HepG2 (cell line): Measurements from ENCODE around the gene ATP7B. TPM values are rescaled to one million over a fixed set of nuclear protein-coding genes. Genes with fewer than 3 reads are reported as not detected.

Experiments used
- GATAD2A ChIP-seq: IDR thresholded peaks from 2 replicates; pipeline ENCODE4 v1.6.1; 2016
- GPN1 ChIP-seq: sonication (generic); formaldehyde crosslinking; IDR thresholded peaks from 2 replicates; pipeline ENCODE4 v1.5.1; 2020; ENCODE audit warnings: missing genetic modification reagents, borderline replicate concordance
- GTF2F1 ChIP-seq: fragments of 150-350 bp; IDR thresholded peaks from 2 replicates; pipeline ENCODE4 v1.6.1; 2014; ENCODE audit warnings: low read length
- HMGA1 ChIP-seq: sonication (generic); formaldehyde crosslinking; conservative IDR thresholded peaks from 2 replicates; pipeline ENCODE4 v1.4.0; 2020; ENCODE audit warnings: missing genetic modification reagents
- KLF6 ChIP-seq: IDR thresholded peaks from 2 replicates; pipeline ENCODE4 v1.8.0; 2016; ENCODE audit warnings: missing biosample characterization, missing genetic modification reagents
- MTA3 ChIP-seq: sonication (generic); formaldehyde crosslinking; IDR thresholded peaks from 2 replicates; pipeline ENCODE4 v1.4.0; 2020; ENCODE audit warnings: missing genetic modification reagents
- NFRKB ChIP-seq: fragments of 450-650 bp; IDR thresholded peaks from 2 replicates; pipeline ENCODE4 v1.6.1; 2017
- NR2F2 ChIP-seq: IDR thresholded peaks from 2 replicates; pipeline ENCODE4 v1.6.1; 2012; ENCODE audit warnings: low read depth, inconsistent platforms, borderline replicate concordance
- SIN3B ChIP-seq: fragments of 150-350 bp; IDR thresholded peaks from 2 replicates; pipeline ENCODE4 v1.6.1; 2014; ENCODE audit warnings: low read length
- ZBTB8A ChIP-seq: sonication (generic); formaldehyde crosslinking; IDR thresholded peaks from 2 replicates; pipeline ENCODE4 v1.4.0; 2020; ENCODE audit warnings: mild to moderate bottlenecking, low read depth, missing genetic modification reagents, borderline replicate concordance
- ZNF224 ChIP-seq: sonication (generic); formaldehyde crosslinking; IDR thresholded peaks from 2 replicates; pipeline ENCODE4 v1.5.0; 2020; ENCODE audit warnings: mild to moderate bottlenecking, missing genetic modification reagents
- ZNF441 ChIP-seq: sonication (generic); formaldehyde crosslinking; IDR thresholded peaks from 2 replicates; pipeline ENCODE4 v1.7.0; 2021; ENCODE audit warnings: missing genetic modification reagents, borderline replicate concordance
- ZNF468 ChIP-seq: sonication (generic); formaldehyde crosslinking; IDR thresholded peaks from 2 replicates; pipeline ENCODE4 v1.8.0; 2022; ENCODE audit warnings: mild to moderate bottlenecking, moderate library complexity, missing genetic modification reagents
- ZNF746 ChIP-seq: sonication (generic); formaldehyde crosslinking; IDR thresholded peaks from 2 replicates; pipeline ENCODE4 v1.8.0; 2022; ENCODE audit warnings: mild to moderate bottlenecking, missing genetic modification reagents
- ZNF772 ChIP-seq: sonication (generic); formaldehyde crosslinking; IDR thresholded peaks from 2 replicates; pipeline ENCODE4 v1.5.0; 2020; ENCODE audit warnings: mild to moderate bottlenecking, missing genetic modification reagents
- polyA plus RNA-seq, 8 experiments: library from polyadenylated mRNA; depleted of rRNA in 3 of 8; stranded (reverse) in 7 of 8; unstranded in 1 of 8; fragments of >200 nt; fragmentation: Illumina TruSeq in 4 of 8; extraction: Trizol in 4 of 8; gene quantifications; 2 replicates each; pipeline versions ENCODE4 v1.2.1 to v1.2.3, GENCODE V29; 2011 to 2016; ENCODE audit warnings: low read depth in 4 of 8, missing spikeins in 1 of 8, mixed read lengths in 1 of 8; ENCODE audit not compliant: insufficient read depth in 1 of 8
- total RNA-seq, 5 experiments: library from RNA; depleted of rRNA; stranded (reverse); fragments of >200 nt; fragmentation: Illumina TruSeq; extraction: Trizol; gene quantifications; 2 replicates each; pipeline ENCODE4 v1.2.3, GENCODE V29; 2016; ENCODE audit warnings: low read depth in 1 of 5
- TF ChIP-seq, protein P1 (sequence below): sonication (generic); formaldehyde crosslinking; IDR thresholded peaks from 2 replicates; pipeline ENCODE4 v1.5.0; 2020; ENCODE audit warnings: mild to moderate bottlenecking, missing genetic modification reagents
- TF ChIP-seq, protein P2 (sequence below): sonication (generic); formaldehyde crosslinking; IDR thresholded peaks from 2 replicates; pipeline ENCODE4 v1.5.1; 2020; ENCODE audit warnings: missing genetic modification reagents, mild to moderate bottlenecking, borderline replicate concordance
- TF ChIP-seq, protein P3 (sequence below): sonication (generic); formaldehyde crosslinking; IDR thresholded peaks from 2 replicates; pipeline ENCODE4 v1.4.0; 2020; ENCODE audit warnings: low read depth, missing genetic modification reagents
- TF ChIP-seq, protein P4 (sequence below): sonication (generic); formaldehyde crosslinking; IDR thresholded peaks from 2 replicates; pipeline ENCODE4 v1.5.0; 2020; ENCODE audit warnings: missing genetic modification reagents

Gene ATP7B
- total and polyA plus RNA-seq, 2 of the 13 experiments (the other 11 are each of a cell fraction or from before 2014, with no cell fraction given): 31.8 to 57.4 TPM

DNA sequence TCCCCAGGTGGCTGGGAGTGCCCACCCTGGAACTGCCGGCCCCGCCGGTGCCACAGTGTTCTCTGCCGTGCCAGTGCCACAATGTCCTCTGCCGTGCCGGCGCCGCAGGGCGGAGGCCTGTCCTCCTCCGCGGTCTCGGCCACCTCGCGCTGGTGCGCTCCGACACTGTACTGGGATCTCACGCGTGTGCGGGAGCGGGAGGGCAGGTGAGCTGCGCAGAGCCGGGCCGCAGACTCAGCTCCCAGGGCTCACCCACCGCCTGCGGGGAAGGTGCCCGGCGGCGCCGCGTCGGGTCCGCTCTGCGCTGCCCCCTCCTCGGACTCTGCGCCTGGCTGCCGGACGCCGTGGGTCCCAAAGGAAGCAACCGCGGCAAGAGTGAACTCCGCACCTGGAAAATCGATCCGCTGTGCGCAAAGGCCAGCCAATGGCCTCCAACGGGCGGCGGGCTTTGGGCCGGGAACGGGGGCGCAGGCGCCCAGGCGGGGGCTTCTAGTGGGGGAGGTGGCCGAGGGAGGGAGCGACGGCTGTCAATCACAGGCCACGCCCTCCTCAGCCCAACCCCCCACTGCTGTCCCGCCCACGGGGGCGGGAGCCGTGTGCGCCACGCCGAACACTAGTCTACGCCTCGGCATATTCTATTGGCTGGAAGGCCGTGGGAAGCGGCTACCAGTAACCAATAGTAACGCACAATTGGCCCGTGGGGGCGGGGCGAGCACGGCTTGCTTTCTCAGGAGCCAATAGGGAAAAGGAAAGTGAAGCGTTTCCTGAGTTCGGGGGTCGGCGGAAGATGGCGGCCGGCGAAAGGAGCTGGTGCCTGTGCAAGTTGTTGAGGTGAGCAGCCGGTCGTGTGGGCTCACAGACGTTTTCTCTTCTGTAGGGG is 622 bp upstream of the ATP7B start, which contains the start of gene ALG11 (continued):
- TF ChIP-seq, protein P1, sequence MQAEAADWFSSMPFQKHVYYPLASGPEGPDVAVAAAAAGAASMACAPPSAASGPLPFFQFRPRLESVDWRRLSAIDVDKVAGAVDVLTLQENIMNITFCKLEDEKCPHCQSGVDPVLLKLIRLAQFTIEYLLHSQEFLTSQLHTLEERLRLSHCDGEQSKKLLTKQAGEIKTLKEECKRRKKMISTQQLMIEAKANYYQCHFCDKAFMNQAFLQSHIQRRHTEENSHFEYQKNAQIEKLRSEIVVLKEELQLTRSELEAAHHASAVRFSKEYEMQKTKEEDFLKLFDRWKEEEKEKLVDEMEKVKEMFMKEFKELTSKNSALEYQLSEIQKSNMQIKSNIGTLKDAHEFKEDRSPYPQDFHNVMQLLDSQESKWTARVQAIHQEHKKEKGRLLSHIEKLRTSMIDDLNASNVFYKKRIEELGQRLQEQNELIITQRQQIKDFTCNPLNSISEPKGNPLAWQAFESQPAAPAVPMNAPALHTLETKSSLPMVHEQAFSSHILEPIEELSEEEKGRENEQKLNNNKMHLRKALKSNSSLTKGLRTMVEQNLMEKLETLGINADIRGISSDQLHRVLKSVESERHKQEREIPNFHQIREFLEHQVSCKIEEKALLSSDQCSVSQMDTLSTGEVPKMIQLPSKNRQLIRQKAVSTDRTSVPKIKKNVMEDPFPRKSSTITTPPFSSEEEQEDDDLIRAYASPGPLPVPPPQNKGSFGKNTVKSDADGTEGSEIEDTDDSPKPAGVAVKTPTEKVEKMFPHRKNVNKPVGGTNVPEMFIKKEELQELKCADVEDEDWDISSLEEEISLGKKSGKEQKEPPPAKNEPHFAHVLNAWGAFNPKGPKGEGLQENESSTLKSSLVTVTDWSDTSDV (CRISPR knock-in tag): no peak
- 0 out of 2 replicates have a peak, but pooled peaks have one; percentile 27 for TF ChIP-seq ZNF468 (CRISPR knock-in tag)
- peak; percentile 85; the same call in 1 of the 2 replicates for TF ChIP-seq ZBTB8A (CRISPR knock-in tag)
- peak; percentile 99 for TF ChIP-seq ZNF441
- TF ChIP-seq SIN3B: peak; percentile 85; the same call in 1 of the 2 replicates
- TF ChIP-seq ZNF746 (CRISPR knock-in tag): peak; percentile 96
- TF ChIP-seq NR2F2: peak; percentile 55; the same call in 1 of the 2 replicates
- TF ChIP-seq, protein P2, sequence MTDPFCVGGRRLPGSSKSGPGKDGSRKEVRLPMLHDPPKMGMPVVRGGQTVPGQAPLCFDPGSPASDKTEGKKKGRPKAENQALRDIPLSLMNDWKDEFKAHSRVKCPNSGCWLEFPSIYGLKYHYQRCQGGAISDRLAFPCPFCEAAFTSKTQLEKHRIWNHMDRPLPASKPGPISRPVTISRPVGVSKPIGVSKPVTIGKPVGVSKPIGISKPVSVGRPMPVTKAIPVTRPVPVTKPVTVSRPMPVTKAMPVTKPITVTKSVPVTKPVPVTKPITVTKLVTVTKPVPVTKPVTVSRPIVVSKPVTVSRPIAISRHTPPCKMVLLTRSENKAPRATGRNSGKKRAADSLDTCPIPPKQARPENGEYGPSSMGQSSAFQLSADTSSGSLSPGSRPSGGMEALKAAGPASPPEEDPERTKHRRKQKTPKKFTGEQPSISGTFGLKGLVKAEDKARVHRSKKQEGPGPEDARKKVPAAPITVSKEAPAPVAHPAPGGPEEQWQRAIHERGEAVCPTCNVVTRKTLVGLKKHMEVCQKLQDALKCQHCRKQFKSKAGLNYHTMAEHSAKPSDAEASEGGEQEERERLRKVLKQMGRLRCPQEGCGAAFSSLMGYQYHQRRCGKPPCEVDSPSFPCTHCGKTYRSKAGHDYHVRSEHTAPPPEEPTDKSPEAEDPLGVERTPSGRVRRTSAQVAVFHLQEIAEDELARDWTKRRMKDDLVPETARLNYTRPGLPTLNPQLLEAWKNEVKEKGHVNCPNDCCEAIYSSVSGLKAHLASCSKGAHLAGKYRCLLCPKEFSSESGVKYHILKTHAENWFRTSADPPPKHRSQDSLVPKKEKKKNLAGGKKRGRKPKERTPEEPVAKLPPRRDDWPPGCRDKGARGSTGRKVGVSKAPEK (CRISPR knock-in tag): no peak; the same call in 1 of the 2 replicates
- no peak; the same call in 1 of the 2 replicates for TF ChIP-seq GPN1 (CRISPR knock-in tag)
- TF ChIP-seq, protein P3, sequence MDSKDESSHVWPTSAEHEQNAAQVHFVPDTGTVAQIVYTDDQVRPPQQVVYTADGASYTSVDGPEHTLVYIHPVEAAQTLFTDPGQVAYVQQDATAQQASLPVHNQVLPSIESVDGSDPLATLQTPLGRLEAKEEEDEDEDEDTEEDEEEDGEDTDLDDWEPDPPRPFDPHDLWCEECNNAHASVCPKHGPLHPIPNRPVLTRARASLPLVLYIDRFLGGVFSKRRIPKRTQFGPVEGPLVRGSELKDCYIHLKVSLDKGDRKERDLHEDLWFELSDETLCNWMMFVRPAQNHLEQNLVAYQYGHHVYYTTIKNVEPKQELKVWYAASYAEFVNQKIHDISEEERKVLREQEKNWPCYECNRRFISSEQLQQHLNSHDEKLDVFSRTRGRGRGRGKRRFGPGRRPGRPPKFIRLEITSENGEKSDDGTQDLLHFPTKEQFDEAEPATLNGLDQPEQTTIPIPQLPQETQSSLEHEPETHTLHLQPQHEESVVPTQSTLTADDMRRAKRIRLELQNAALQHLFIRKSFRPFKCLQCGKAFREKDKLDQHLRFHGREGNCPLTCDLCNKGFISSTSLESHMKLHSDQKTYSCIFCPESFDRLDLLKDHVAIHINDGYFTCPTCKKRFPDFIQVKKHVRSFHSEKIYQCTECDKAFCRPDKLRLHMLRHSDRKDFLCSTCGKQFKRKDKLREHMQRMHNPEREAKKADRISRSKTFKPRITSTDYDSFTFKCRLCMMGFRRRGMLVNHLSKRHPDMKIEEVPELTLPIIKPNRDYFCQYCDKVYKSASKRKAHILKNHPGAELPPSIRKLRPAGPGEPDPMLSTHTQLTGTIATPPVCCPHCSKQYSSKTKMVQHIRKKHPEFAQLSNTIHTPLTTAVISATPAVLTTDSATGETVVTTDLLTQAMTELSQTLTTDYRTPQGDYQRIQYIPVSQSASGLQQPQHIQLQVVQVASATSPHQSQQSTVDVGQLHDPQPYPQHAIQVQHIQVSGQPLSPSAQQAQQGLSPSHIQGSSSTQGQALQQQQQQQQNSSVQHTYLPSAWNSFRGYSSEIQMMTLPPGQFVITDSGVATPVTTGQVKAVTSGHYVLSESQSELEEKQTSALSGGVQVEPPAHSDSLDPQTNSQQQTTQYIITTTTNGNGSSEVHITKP (CRISPR knock-in tag): no peak; the same call in 1 of the 2 replicates
- 0 out of 2 replicates have a peak, but pooled peaks have one; percentile 70 for TF ChIP-seq KLF6 (CRISPR knock-in tag)
- TF ChIP-seq NFRKB: peak; percentile 61; the same call in 1 of the 2 replicates
- no peak for TF ChIP-seq HMGA1
- TF ChIP-seq, protein P4, sequence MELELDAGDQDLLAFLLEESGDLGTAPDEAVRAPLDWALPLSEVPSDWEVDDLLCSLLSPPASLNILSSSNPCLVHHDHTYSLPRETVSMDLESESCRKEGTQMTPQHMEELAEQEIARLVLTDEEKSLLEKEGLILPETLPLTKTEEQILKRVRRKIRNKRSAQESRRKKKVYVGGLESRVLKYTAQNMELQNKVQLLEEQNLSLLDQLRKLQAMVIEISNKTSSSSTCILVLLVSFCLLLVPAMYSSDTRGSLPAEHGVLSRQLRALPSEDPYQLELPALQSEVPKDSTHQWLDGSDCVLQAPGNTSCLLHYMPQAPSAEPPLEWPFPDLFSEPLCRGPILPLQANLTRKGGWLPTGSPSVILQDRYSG (CRISPR knock-in tag): no peak
- TF ChIP-seq GTF2F1: peak; percentile 57; the same call in 1 of the 2 replicates
- peak; percentile 86 for TF ChIP-seq GATAD2A
- peak; percentile 98 for TF ChIP-seq ZNF772 (CRISPR knock-in tag)
- TF ChIP-seq ZNF224: peak; percentile 87; the same call in 1 of the 2 replicates
- no peak for TF ChIP-seq MTA3 (CRISPR knock-in tag)
